HepG2 (cell line): ENCODE data around the gene MRPL18. TPM values are rescaled to one million over a fixed set of nuclear protein-coding genes. Genes with fewer than 3 reads are reported as not detected.

Experiments used
- NCOA2 ChIP-seq: sonication (generic); formaldehyde crosslinking; IDR thresholded peaks from 2 replicates; pipeline ENCODE4 v1.8.0; 2022; ENCODE audit warnings: inconsistent platforms
- NR3C1 ChIP-seq: sonication (generic); formaldehyde crosslinking; IDR thresholded peaks from 2 replicates; pipeline ENCODE4 v1.4.0; 2020; ENCODE audit warnings: missing genetic modification reagents
- PLRG1 ChIP-seq: fragments of 450-650 bp; conservative IDR thresholded peaks from 2 replicates; pipeline ENCODE4 v1.6.1; 2016
- SKI ChIP-seq: fragments of 450-650 bp; IDR thresholded peaks from one replicate; pipeline ENCODE4 v1.6.1; 2018; ENCODE audit warnings: mild to moderate bottlenecking; ENCODE audit not compliant: partially characterized antibody
- SMARCE1 ChIP-seq: fragments of 450-650 bp; IDR thresholded peaks from 2 replicates; pipeline ENCODE4 v1.6.1; 2017; ENCODE audit warnings: borderline replicate concordance
- SMC3 ChIP-seq: IDR thresholded peaks from 2 replicates; pipeline ENCODE4 v1.6.1; 2011; ENCODE audit warnings: low read length, improper control_type of control experiment
- STAG1 ChIP-seq: sonication (generic); formaldehyde crosslinking; IDR thresholded peaks from 2 replicates; pipeline ENCODE4 v1.4.0; 2020; ENCODE audit warnings: missing genetic modification reagents
- TFDP1 ChIP-seq: IDR thresholded peaks from 2 replicates; pipeline ENCODE4 v1.6.1; 2016; ENCODE audit warnings: missing compliant biosample characterization, missing genetic modification reagents, borderline replicate concordance
- THAP9 ChIP-seq: sonication (generic); formaldehyde crosslinking; IDR thresholded peaks from 2 replicates; pipeline ENCODE4; 2020; ENCODE audit warnings: missing genetic modification reagents, mild to moderate bottlenecking, borderline replicate concordance
- ZFP90 ChIP-seq: sonication (generic); formaldehyde crosslinking; IDR thresholded peaks from 2 replicates; pipeline ENCODE4 v1.8.0; 2022; ENCODE audit warnings: missing genetic modification reagents, mild to moderate bottlenecking, inconsistent platforms, borderline replicate concordance
- polyA plus RNA-seq, 8 experiments: library from polyadenylated mRNA; depleted of rRNA in 3 of 8; stranded (reverse) in 7 of 8; unstranded in 1 of 8; fragments of >200 nt; fragmentation: Illumina TruSeq in 4 of 8; extraction: Trizol in 4 of 8; gene quantifications; 2 replicates each; pipeline versions ENCODE4 v1.2.1 to v1.2.3, GENCODE V29; 2011 to 2016; ENCODE audit warnings: low read depth in 4 of 8, missing spikeins in 1 of 8, mixed read lengths in 1 of 8; ENCODE audit not compliant: insufficient read depth in 1 of 8
- total RNA-seq, 5 experiments: library from RNA; depleted of rRNA; stranded (reverse); fragments of >200 nt; fragmentation: Illumina TruSeq; extraction: Trizol; gene quantifications; 2 replicates each; pipeline ENCODE4 v1.2.3, GENCODE V29; 2016; ENCODE audit warnings: low read depth in 1 of 5

Gene MRPL18
- total and polyA plus RNA-seq, 2 of the 13 experiments (the other 11 are each of a cell fraction or from before 2014, with no cell fraction given) = 85.6 to 176 TPM

GRCh38 chr6:159842035-159842434 is 51.8 kb downstream of the MRPL18 start (continued):
- TF ChIP-seq THAP9 = no peak
- peak; percentile 39; the same call in 1 of the 2 replicates for TF ChIP-seq SMC3
- peak; percentile 43 for TF ChIP-seq STAG1 (CRISPR knock-in tag)
- TF ChIP-seq TFDP1 (CRISPR knock-in tag) = peak; percentile 45; the same call in 1 of the 2 replicates
- TF ChIP-seq NR3C1 = no peak
- no peak for TF ChIP-seq SMARCE1
- TF ChIP-seq PLRG1 = no peak
- no peak for TF ChIP-seq NCOA2 (CRISPR knock-in tag)
- TF ChIP-seq SKI = no peak
- TF ChIP-seq ZFP90 (CRISPR knock-in tag) = no peak
